ENCODE results near the gene ADARB2.

Gene ADARB2

GRCh38 chr10:1324903-1325302 is 412.4 kb downstream of the ADARB2 start:
- Histone ChIP-seq H3K36me3 (ENCODE audit: low read depth) (no peaks in the 10 kb centered on the region), H3K4me3 (ENCODE audit: severe bottlenecking) (no peak overlapping the region)

GRCh38 chr10:1323951-1324350 is 413.4 kb downstream of the ADARB2 start:
- TF ChIP-seq CTCF (IDR thresholded peaks at IDR 0.05; ENCODE audit: poor library complexity, severe bottlenecking): no peak
- peaks cover 10% of the 10 kb centered on the region for H3K27me3 ChIP-seq (ENCODE audit: insufficient read depth, poor library complexity, severe bottlenecking)
- H3K9me3 ChIP-seq (ENCODE audit: severe bottlenecking): no peaks in the 10 kb centered on the region
- no peak for ATAC-seq (ENCODE audit: low read depth)
- no peak overlapping the region for H3K27ac ChIP-seq (ENCODE audit: poor library complexity, severe bottlenecking)
- no peak overlapping the region for H3K4me3 ChIP-seq (ENCODE audit: severe bottlenecking)
- no peaks in the 10 kb centered on the region for H3K4me1 ChIP-seq (ENCODE audit: insufficient read depth, poor library complexity, severe bottlenecking)
- DNase-seq (ENCODE audit: low spot score): no peak
- H3K36me3 ChIP-seq (ENCODE audit: low read depth): no peaks in the 10 kb centered on the region

More at GRCh38 chr10:1324903-1325302, 412.4 kb downstream of the ADARB2 start:
- no peak for DNase-seq (ENCODE audit: low spot score)
- Histone ChIP-seq H3K27me3 (ENCODE audit: insufficient read depth, poor library complexity, severe bottlenecking) (peaks cover 10% of the 10 kb centered on the region), H3K9me3 (ENCODE audit: severe bottlenecking) (no peaks in the 10 kb centered on the region), H3K27ac (ENCODE audit: poor library complexity, severe bottlenecking) (no peak overlapping the region), H3K4me1 (ENCODE audit: insufficient read depth, poor library complexity, severe bottlenecking) (no peaks in the 10 kb centered on the region)
- no peak for ATAC-seq (ENCODE audit: low read depth)
- TF ChIP-seq CTCF (IDR thresholded peaks at IDR 0.05; ENCODE audit: poor library complexity, severe bottlenecking): no peak

GRCh38 chr10:1320739-1321320 is 416.5 kb downstream of the ADARB2 start:
- no peak for TF ChIP-seq CTCF (IDR thresholded peaks at IDR 0.05; ENCODE audit: poor library complexity, severe bottlenecking)
- Histone ChIP-seq H3K27ac (ENCODE audit: poor library complexity, severe bottlenecking) (no peak overlapping the region), H3K4me1 (ENCODE audit: insufficient read depth, poor library complexity, severe bottlenecking) (no peaks in the 10 kb centered on the region), H3K9me3 (ENCODE audit: severe bottlenecking) (no peaks in the 10 kb centered on the region), H3K36me3 (ENCODE audit: low read depth) (no peaks in the 10 kb centered on the region), H3K27me3 (ENCODE audit: insufficient read depth, poor library complexity, severe bottlenecking) (peaks cover 10% of the 10 kb centered on the region), H3K4me3 (ENCODE audit: severe bottlenecking) (no peak overlapping the region)
- ATAC-seq (ENCODE audit: low read depth): no peak
- no peak for DNase-seq (ENCODE audit: low spot score)

GRCh38 chr10:1316809-1317143 is 420.5 kb downstream of the ADARB2 start:
- DNase-seq (ENCODE audit: low spot score) (no peak), ATAC-seq (ENCODE audit: low read depth) (no peak)
- no peak overlapping the region for H3K27ac ChIP-seq (ENCODE audit: poor library complexity, severe bottlenecking)
- H3K36me3 ChIP-seq (ENCODE audit: low read depth): no peaks in the 10 kb centered on the region
- no peak overlapping the region for H3K4me3 ChIP-seq (ENCODE audit: severe bottlenecking)
- no peak for TF ChIP-seq CTCF (IDR thresholded peaks at IDR 0.05; ENCODE audit: poor library complexity, severe bottlenecking)
- H3K9me3 ChIP-seq (ENCODE audit: severe bottlenecking): no peaks in the 10 kb centered on the region
- H3K4me1 ChIP-seq (ENCODE audit: insufficient read depth, poor library complexity, severe bottlenecking): no peaks in the 10 kb centered on the region
- H3K27me3 ChIP-seq (ENCODE audit: insufficient read depth, poor library complexity, severe bottlenecking): peaks cover 3% of the 10 kb centered on the region

GRCh38 chr10:1316121-1316808 is 421.1 kb downstream of the ADARB2 start:
- TF ChIP-seq CTCF (IDR thresholded peaks at IDR 0.05; ENCODE audit: poor library complexity, severe bottlenecking): no peak
- Histone ChIP-seq H3K27ac (ENCODE audit: poor library complexity, severe bottlenecking) (no peak overlapping the region), H3K4me3 (ENCODE audit: severe bottlenecking) (no peak overlapping the region), H3K36me3 (ENCODE audit: low read depth) (no peaks in the 10 kb centered on the region), H3K27me3 (ENCODE audit: insufficient read depth, poor library complexity, severe bottlenecking) (no peaks in the 10 kb centered on the region), H3K4me1 (ENCODE audit: insufficient read depth, poor library complexity, severe bottlenecking) (no peaks in the 10 kb centered on the region), H3K9me3 (ENCODE audit: severe bottlenecking) (no peaks in the 10 kb centered on the region)
- DNase-seq (ENCODE audit: low spot score) (no peak), ATAC-seq (ENCODE audit: low read depth) (no peak)

Measured in RWPE2 (cell line).